NK-92 (cell line): ENCODE results near the gene RSPH9.

ENCODE experiments used
- DNase-seq: peaks from one replicate; lab custom pipeline; 2025; ENCODE audit not compliant: unreplicated experiment; lab: John Stamatoyannopoulos, UW

RSPH9 gene

GRCh38 chr6:43707767-43708166 lies 62.9 kb downstream of the RSPH9 start:
- DNase-seq: no peak

- DNase-seq: no peak
These were observed 64.2 kb downstream of the RSPH9 start for GRCh38 chr6:43708860-43709653.

- DNase-seq: no peak
These were observed 64.9 kb downstream of the RSPH9 start for GRCh38 chr6:43709654-43710303.

GRCh38 chr6:43710576-43710975 lies 65.7 kb downstream of the RSPH9 start:
- no peak for DNase-seq

- no peak for DNase-seq
These were observed 67.7 kb downstream of the RSPH9 start for GRCh38 chr6:43712579-43712978.

GRCh38 chr6:43713643-43714310 lies 68.9 kb downstream of the RSPH9 start:
- DNase-seq: no peak

- DNase-seq: no peak
These were observed 69.6 kb downstream of the RSPH9 start for GRCh38 chr6:43714311-43715055.

- no peak for DNase-seq
These were observed 70.4 kb downstream of the RSPH9 start for GRCh38 chr6:43715056-43715788.

- no peak for DNase-seq
These were observed 71.3 kb downstream of the RSPH9 start for GRCh38 chr6:43716099-43716498.

GRCh38 chr6:43717389-43717788 lies 72.6 kb downstream of the RSPH9 start:
- DNase-seq: no peak

GRCh38 chr6:43717822-43718221 lies 73.0 kb downstream of the RSPH9 start:
- DNase-seq: no peak

- no peak for DNase-seq
These were observed 73.7 kb downstream of the RSPH9 start for GRCh38 chr6:43718387-43719105.

- DNase-seq: no peak
These were observed 74.7 kb downstream of the RSPH9 start for GRCh38 chr6:43719511-43719910.

- no peak for DNase-seq
These were observed 76.2 kb downstream of the RSPH9 start for GRCh38 chr6:43720999-43721398.
